ENCODE measurements around the gene ARPC1B. TPM values are rescaled to one million over a fixed set of nuclear protein-coding genes. Genes with fewer than 3 reads are reported as not detected.

Gene ARPC1B
- total and polyA plus RNA-seq, 9 of the 15 experiments (the other 6 are each of a cell fraction or from before 2014, with no cell fraction given) = 6.7 to 357 (median 211) TPM

DNA sequence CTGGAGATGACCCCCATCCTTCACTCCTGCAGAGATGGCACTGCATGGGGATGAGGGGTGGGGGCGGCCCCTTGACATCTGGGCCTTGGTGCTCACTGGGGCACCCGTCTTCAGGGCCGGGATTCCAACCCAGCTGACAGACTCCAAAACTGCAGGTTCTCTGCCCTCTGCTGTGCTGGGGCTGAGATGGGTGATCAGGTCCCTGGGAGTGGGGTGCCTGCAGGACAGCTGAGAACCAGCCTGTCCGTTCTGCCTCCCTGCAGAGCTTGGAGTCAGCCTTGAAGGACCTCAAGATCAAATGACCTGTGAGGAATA, 19.6 kb downstream of the ARPC1B start:
- Histone ChIP-seq H3K79me2 (ENCODE audit: control insufficient read depth, insufficient read depth, low read length) (no peaks in the 10 kb centered on the region), H3K9me3 (replicated peaks; ENCODE audit: control insufficient read depth, insufficient read depth, low read depth, low read length) (no peaks in the 10 kb centered on the region), H2AFZ (ENCODE audit: low read depth, low read length) (no peak overlapping the region), H3K9me1 (ENCODE audit: control insufficient read depth, insufficient read depth, low read length) (no peaks in the 10 kb centered on the region), H3K9ac (ENCODE audit: insufficient read depth in 1 of 2, low read depth in 2 of 2, low read length in 2 of 2) (peak overlapping the region in 1 of 2 experiments; percentile 64; a peak in 1 of 4 replicates), H3K4me3 (no peak overlapping the region), H3K27me3 (ENCODE audit: control insufficient read depth in 2 of 2, insufficient read depth in 2 of 2, low read length in 2 of 2) (no peaks in the 10 kb centered on the region), H4K20me1 (replicated peaks; ENCODE audit: control insufficient read depth, insufficient read depth, low read length) (peaks cover 22% of the 10 kb centered on the region; the same call in 1 of the 2 replicates), H3K36me3 (ENCODE audit: control insufficient read depth, insufficient read depth, low read length) (peaks cover 96% of the 10 kb centered on the region), H3K27ac (ENCODE audit: extremely low read depth, low read depth, low read length) (no peak overlapping the region), H3K4me1 (replicated peaks in 1 of 2; ENCODE audit: control insufficient read depth in 2 of 2, insufficient read depth in 2 of 2, low read length in 2 of 2) (peaks cover 0 to 37% of the 10 kb centered on the region in 2 experiments; a peak in 2 of 5 replicates), H3K4me2 (ENCODE audit: insufficient read depth, low read length) (no peak overlapping the region)
- BruUV-seq (replicated peaks) = no TSS peak
- no peak for FAIRE-seq
- TF ChIP-seq RBBP5 (IDR thresholded peaks at IDR 0.05; ENCODE audit: borderline replicate concordance, insufficient read depth, low read length, poor library complexity, severe bottlenecking) (no peak), CC2D1A (IDR thresholded peaks at IDR 0.05) (no peak), HMG20B (CRISPR knock-in tag; IDR thresholded peaks at IDR 0.05) (no peak), BHLHE40 (IDR thresholded peaks at IDR 0.05; ENCODE audit: low read length) (no peak), ZNF740 (CRISPR knock-in tag; IDR thresholded peaks at IDR 0.05) (no peak), ZNF740 (tag; IDR thresholded peaks at IDR 0.05) (no peak), POLR2B (IDR thresholded peaks at IDR 0.05; ENCODE audit: low read depth, partially characterized antibody) (peak; percentile 31), POLR2AphosphoS5 (IDR thresholded peaks at IDR 0.05; ENCODE audit: control insufficient read depth, insufficient read depth, low read depth, low read length) (0 out of 2 replicates have a peak, but pooled peaks have one; percentile 38), RBM17 (IDR thresholded peaks at IDR 0.05; ENCODE audit: borderline replicate concordance, low read depth, low read length) (no peak), POLR2A (conservative IDR thresholded peaks at IDR 0.05) (0 out of 2 replicates have a peak, but pooled peaks have one; percentile 3), YY1 (IDR thresholded peaks at IDR 0.05; ENCODE audit: borderline replicate concordance in 1 of 3, control insufficient read depth in 1 of 3, extremely low read depth in 1 of 3, insufficient read depth in 3 of 3, insufficient read length in 1 of 3, insufficient replicate concordance in 2 of 3, low read depth in 1 of 3, low read length in 2 of 3) (no peak), ZNF584 (CRISPR knock-in tag; IDR thresholded peaks at IDR 0.05; ENCODE audit: low read depth) (no peak), TCF7L2 (IDR thresholded peaks at IDR 0.05; ENCODE audit: low read depth, low read length) (no peak), POLR2G (IDR thresholded peaks at IDR 0.05; ENCODE audit: low read depth, low read length) (peak; percentile 58), ZNF76 (CRISPR knock-in tag; IDR thresholded peaks at IDR 0.05; ENCODE audit: borderline replicate concordance) (no peak)
- ATAC-seq = no peak
- CTCF ChIA-PET (ENCODE audit: low intra/inter-chr PET ratio) = no interaction called here
- intact Hi-C loops (cut with micrococcal nuclease) = no loop called here
- in situ Hi-C loops (cut with MboI) = no loop called here
- no peak for DNase-seq (ENCODE audit: extremely low read depth in 1 of 4, low spot score in 3 of 4)
- WGBS (ENCODE audit: insufficient coverage, low coverage, missing lambda C conversion rate) = 89% methylated on average over 4 of the region's 4 CpGs
- POLR2A ChIA-PET = interaction anchor here (0.5 to 4.7 kb wide), 4 partner anchors 14 to 389 kb away, joined by 3 to 35 read pairs (median 3); partner anchors contain the start of genes BUD31, PDAP1 and ZNF394

Data from K562 (cell line).